ENCODE measurements around the gene COL19A1. TPM values are rescaled to one million over a fixed set of nuclear protein-coding genes. Genes with fewer than 3 reads are reported as not detected.

Gene COL19A1
- total and polyA plus RNA-seq, 2 experiments from 2014 or later, result not detected

DNA sequence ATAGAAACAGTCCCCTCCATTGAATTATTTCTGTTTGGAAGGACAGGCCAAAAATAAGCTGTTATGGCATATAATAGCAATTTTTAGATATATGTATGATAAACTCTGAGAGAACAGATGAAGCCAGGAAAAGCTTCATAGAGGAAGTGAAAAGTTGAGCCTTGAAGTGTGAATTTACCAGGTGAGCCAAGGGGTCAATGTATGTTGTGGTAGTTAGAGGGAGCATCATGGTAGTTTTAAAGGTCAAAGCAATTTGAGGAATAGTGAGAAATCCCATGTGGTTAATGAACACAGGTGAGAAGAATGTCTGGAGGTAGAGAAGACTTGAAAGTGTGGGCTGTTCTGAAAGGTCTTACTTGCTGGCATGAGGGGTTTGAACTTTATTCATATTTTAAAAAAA is 47.0 kb downstream of the COL19A1 start (continued):
- TF ChIP-seq ETS1 (IDR thresholded peaks at IDR 0.05) (no peak), NANOG (IDR thresholded peaks at IDR 0.05; ENCODE audit: borderline replicate concordance) (no peak), JUNB (IDR thresholded peaks at IDR 0.05; ENCODE audit: unreplicated experiment) (no peak), STAT1 (IDR thresholded peaks at IDR 0.05; ENCODE audit: unreplicated experiment) (no peak), CREB1 (CRISPR knock-in tag; IDR thresholded peaks at IDR 0.05; ENCODE audit: low read depth) (no peak)
- TF ChIP-seq, protein P1, sequence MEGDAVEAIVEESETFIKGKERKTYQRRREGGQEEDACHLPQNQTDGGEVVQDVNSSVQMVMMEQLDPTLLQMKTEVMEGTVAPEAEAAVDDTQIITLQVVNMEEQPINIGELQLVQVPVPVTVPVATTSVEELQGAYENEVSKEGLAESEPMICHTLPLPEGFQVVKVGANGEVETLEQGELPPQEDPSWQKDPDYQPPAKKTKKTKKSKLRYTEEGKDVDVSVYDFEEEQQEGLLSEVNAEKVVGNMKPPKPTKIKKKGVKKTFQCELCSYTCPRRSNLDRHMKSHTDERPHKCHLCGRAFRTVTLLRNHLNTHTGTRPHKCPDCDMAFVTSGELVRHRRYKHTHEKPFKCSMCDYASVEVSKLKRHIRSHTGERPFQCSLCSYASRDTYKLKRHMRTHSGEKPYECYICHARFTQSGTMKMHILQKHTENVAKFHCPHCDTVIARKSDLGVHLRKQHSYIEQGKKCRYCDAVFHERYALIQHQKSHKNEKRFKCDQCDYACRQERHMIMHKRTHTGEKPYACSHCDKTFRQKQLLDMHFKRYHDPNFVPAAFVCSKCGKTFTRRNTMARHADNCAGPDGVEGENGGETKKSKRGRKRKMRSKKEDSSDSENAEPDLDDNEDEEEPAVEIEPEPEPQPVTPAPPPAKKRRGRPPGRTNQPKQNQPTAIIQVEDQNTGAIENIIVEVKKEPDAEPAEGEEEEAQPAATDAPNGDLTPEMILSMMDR (conservative IDR thresholded peaks at IDR 0.05; ENCODE audit: low read depth in 2 of 2), result no peak

- Histone ChIP-seq H4K20me1 (replicated peaks; ENCODE audit: insufficient read depth) (no peaks in the 10 kb centered on the region), H3K4me1 (ENCODE audit: insufficient read depth) (no peaks in the 10 kb centered on the region), H3K27me3 (ENCODE audit: insufficient read depth) (no peaks in the 10 kb centered on the region), H3K4me2 (no peak overlapping the region), H3K27ac (ENCODE audit: low read depth) (no peak overlapping the region), H3K36me3 (ENCODE audit: insufficient read depth) (no peaks in the 10 kb centered on the region), H3K79me2 (replicated peaks; ENCODE audit: insufficient read depth) (no peaks in the 10 kb centered on the region), H3K9me2 (ENCODE audit: insufficient read depth) (no peaks in the 10 kb centered on the region), H3F3A (replicated peaks; ENCODE audit: low read depth) (no peaks in the 10 kb centered on the region), H3K4me3 (no peak overlapping the region), H2AFZ (no peak overlapping the region; the same call in 1 of the 2 replicates)
- peaks cover 11% of the 10 kb centered on the region; the same call in 2 of the 3 replicates for H3K4me1 Mint-ChIP-seq
- H3K9me3 Mint-ChIP-seq, result no peaks in the 10 kb centered on the region; the same call in 2 of the 3 replicates
- ATAC-seq (peak; percentile 84), DNase-seq (ENCODE audit: low spot score) (peak; percentile 48)
- no peaks in the 10 kb centered on the region; the same call in 2 of the 3 replicates for H3K36me3 Mint-ChIP-seq (ENCODE audit: low read depth)
- no peak overlapping the region for H3K27ac Mint-ChIP-seq
- H3K27me3 Mint-ChIP-seq (ENCODE audit: insufficient read depth, low read depth, poor library complexity), result no peaks in the 10 kb centered on the region
- H3K4me3 Mint-ChIP-seq, result no peak overlapping the region
- TF ChIP-seq STAT1 (IDR thresholded peaks at IDR 0.05; ENCODE audit: unreplicated experiment), result no peak
- TF ChIP-seq REST (IDR thresholded peaks at IDR 0.05; ENCODE audit: unreplicated experiment), result no peak
- TF ChIP-seq EZH2 (IDR thresholded peaks at IDR 0.05; ENCODE audit: low read depth, unreplicated experiment), result no peak
- TF ChIP-seq ZNF114 (CRISPR knock-in tag; IDR thresholded peaks at IDR 0.05), result no peak
- no peak for TF ChIP-seq NANOG (IDR thresholded peaks at IDR 0.05; ENCODE audit: borderline replicate concordance)
- TF ChIP-seq, protein P1 (conservative IDR thresholded peaks at IDR 0.05; ENCODE audit: low read depth in 2 of 2), result peak; percentile 40 to 44
- no peak for TF ChIP-seq POLR2AphosphoS5 (IDR thresholded peaks at IDR 0.05; ENCODE audit: low read depth)
Observed at GRCh38 chr6:69914015-69914485, 47.7 kb downstream of the COL19A1 start.

Data from GM23338 (cell line).